Adipocyte (in vitro differentiated cells): ENCODE measurements around the gene KIF5C.
"Not testable (repeated sequence)": the region's sequence is repeated elsewhere in the genome, so short reads cannot be mapped to it uniquely, and the experiment has no call there.

ENCODE experiments used
- DNase-seq: peaks from one replicate; pipeline ENCODE4 v3.0.0-alpha.2; 2015; ENCODE audit warnings: low read depth
- H3K27me3 ChIP-seq: replicated peaks from 2 replicates; pipeline ENCODE4 v1.7.0; 2013; ENCODE audit warnings: mild to moderate bottlenecking, low read length, moderate library complexity; ENCODE audit not compliant: control insufficient read depth, insufficient read depth
- H3K36me3 ChIP-seq: 2 replicates; pipeline ENCODE4 v1.7.0; 2013; ENCODE audit warnings: low read length, mild to moderate bottlenecking, moderate library complexity; ENCODE audit not compliant: control insufficient read depth, insufficient read depth, severe bottlenecking
- H3K4me1 ChIP-seq: 2 replicates; pipeline ENCODE4 v1.7.0; 2013; ENCODE audit warnings: mild to moderate bottlenecking, low read length, moderate library complexity; ENCODE audit not compliant: control insufficient read depth, insufficient read depth
- H3K4me3 ChIP-seq: 2 replicates; pipeline ENCODE4 v1.7.0; 2013; ENCODE audit warnings: mild to moderate bottlenecking, low read length, moderate library complexity
- H3K9ac ChIP-seq: 2 replicates; pipeline ENCODE4 v1.7.0; 2013; ENCODE audit warnings: mild to moderate bottlenecking, low read length, moderate library complexity
- H3K9me3 ChIP-seq: 2 replicates; pipeline ENCODE4 v1.7.0; 2013; ENCODE audit warnings: mild to moderate bottlenecking, low read length, moderate library complexity; ENCODE audit not compliant: control insufficient read depth

Gene KIF5C

GRCh38 chr2:148874868-148875341 lies at the start of gene KIF5C:
Gene KIF5C (plus strand): TSS chr2:148875227. CDS start chr2:148875618, 391 bp downstream.
- H3K9me3 ChIP-seq: no peaks in the 10 kb centered on the region
- H3K27me3 ChIP-seq: peaks cover 34% of the 10 kb centered on the region
- peak within 1 kb of the TSS; percentile 47 for H3K4me3 ChIP-seq
- no peak within 1 kb of the TSS for H3K9ac ChIP-seq
- no peaks in the 10 kb centered on the region for H3K4me1 ChIP-seq
- no peaks in the 10 kb centered on the region for H3K36me3 ChIP-seq
- peak; percentile 85 for DNase-seq

GRCh38 chr2:148826791-148827190 lies 48.2 kb upstream of the KIF5C start:
- Histone ChIP-seq H3K36me3 (no peaks in the 10 kb centered on the region), H3K9me3 (peaks cover 5% of the 10 kb centered on the region), H3K27me3 (peaks cover 15% of the 10 kb centered on the region), H3K9ac (no peak overlapping the region), H3K4me3 (no peak overlapping the region), H3K4me1 (no peaks in the 10 kb centered on the region)
- no peak for DNase-seq

GRCh38 chr2:148828941-148829340 lies 46.1 kb upstream of the KIF5C start:
- peaks cover 29% of the 10 kb centered on the region for H3K27me3 ChIP-seq
- H3K4me3 ChIP-seq: no peak overlapping the region
- no peaks in the 10 kb centered on the region for H3K36me3 ChIP-seq
- no peaks in the 10 kb centered on the region for H3K4me1 ChIP-seq
- peaks cover 5% of the 10 kb centered on the region for H3K9me3 ChIP-seq
- DNase-seq: no peak
- H3K9ac ChIP-seq: no peak overlapping the region

- Histone ChIP-seq H3K4me1 (no peaks in the 10 kb centered on the region), H3K9ac (no peak overlapping the region), H3K27me3 (peaks cover 29% of the 10 kb centered on the region), H3K36me3 (no peaks in the 10 kb centered on the region), H3K4me3 (no peak overlapping the region), H3K9me3 (peaks cover 5% of the 10 kb centered on the region)
- DNase-seq: no peak
Measured at GRCh38 chr2:148829618-148830017, 45.4 kb upstream of the KIF5C start.

- H3K9ac ChIP-seq: no peak overlapping the region
- H3K4me3 ChIP-seq: no peak overlapping the region
- no peak for DNase-seq
- H3K36me3 ChIP-seq: no peaks in the 10 kb centered on the region
- peaks cover 36% of the 10 kb centered on the region for H3K27me3 ChIP-seq
- H3K4me1 ChIP-seq: no peaks in the 10 kb centered on the region
- peaks cover 3% of the 10 kb centered on the region for H3K9me3 ChIP-seq
Measured at GRCh38 chr2:148832637-148833036, 42.4 kb upstream of the KIF5C start.

- no peaks in the 10 kb centered on the region for H3K4me1 ChIP-seq
- no peak overlapping the region for H3K9ac ChIP-seq
- H3K36me3 ChIP-seq: no peaks in the 10 kb centered on the region
- H3K9me3 ChIP-seq: no peaks in the 10 kb centered on the region
- H3K4me3 ChIP-seq: no peak overlapping the region
- DNase-seq: no peak
- no peaks in the 10 kb centered on the region for H3K27me3 ChIP-seq
Measured at GRCh38 chr2:148842050-148842449, 33.0 kb upstream of the KIF5C start.

- no peak overlapping the region for H3K4me3 ChIP-seq
- DNase-seq: no peak
Measured at GRCh38 chr2:148848146-148848545, 26.9 kb upstream of the KIF5C start.

GRCh38 chr2:148853458-148853857 lies 21.6 kb upstream of the KIF5C start:
- Histone ChIP-seq H3K4me1 (no peaks in the 10 kb centered on the region), H3K9ac (no peak overlapping the region), H3K9me3 (peaks cover 1% of the 10 kb centered on the region), H3K4me3 (no peak overlapping the region), H3K27me3 (peaks cover 15% of the 10 kb centered on the region), H3K36me3 (no peaks in the 10 kb centered on the region)
- DNase-seq: no peak

More at GRCh38 chr2:148848146-148848545, 26.9 kb upstream of the KIF5C start:
- Histone ChIP-seq H3K27me3 (peaks cover 15% of the 10 kb centered on the region), H3K4me1 (no peaks in the 10 kb centered on the region), H3K9me3 (peaks cover 6% of the 10 kb centered on the region), H3K9ac (no peak overlapping the region), H3K36me3 (no peaks in the 10 kb centered on the region)

GRCh38 chr2:148860037-148860436 lies 15.0 kb upstream of the KIF5C start:
- H3K36me3 ChIP-seq: no peaks in the 10 kb centered on the region
- no peak overlapping the region for H3K9ac ChIP-seq
- no peak for DNase-seq

GRCh38 chr2:148861367-148861766 lies 13.7 kb upstream of the KIF5C start:
- no peaks in the 10 kb centered on the region for H3K9me3 ChIP-seq
- DNase-seq: no peak
- no peak overlapping the region for H3K4me3 ChIP-seq
- no peaks in the 10 kb centered on the region for H3K4me1 ChIP-seq
- H3K9ac ChIP-seq: no peak overlapping the region
- peaks cover 10% of the 10 kb centered on the region for H3K27me3 ChIP-seq
- H3K36me3 ChIP-seq: no peaks in the 10 kb centered on the region

More at GRCh38 chr2:148860037-148860436, 15.0 kb upstream of the KIF5C start:
- Histone ChIP-seq H3K27me3 (peaks cover 10% of the 10 kb centered on the region), H3K4me1 (no peaks in the 10 kb centered on the region), H3K4me3 (no peak overlapping the region), H3K9me3 (no peaks in the 10 kb centered on the region)

- H3K4me3 ChIP-seq, H3K36me3 ChIP-seq, H3K9ac ChIP-seq, H3K9me3 ChIP-seq, H3K4me1 ChIP-seq, DNase-seq: not testable (repeated sequence)
- peaks cover 10% of the 10 kb centered on the region for H3K27me3 ChIP-seq
Measured at GRCh38 chr2:148862478-148862877, 12.5 kb upstream of the KIF5C start.

- Histone ChIP-seq H3K9ac (no peak overlapping the region), H3K9me3 (peaks cover 9% of the 10 kb centered on the region), H3K4me1 (no peaks in the 10 kb centered on the region), H3K36me3 (no peaks in the 10 kb centered on the region), H3K4me3 (no peak overlapping the region), H3K27me3 (peaks cover 14% of the 10 kb centered on the region)
- DNase-seq: no peak
Measured at GRCh38 chr2:148865512-148865911, 9.5 kb upstream of the KIF5C start.
